HG02571 (cell line): ENCODE data around the gene E2F2.
"Not testable (repeated sequence)": the region's sequence is repeated elsewhere in the genome, so short reads cannot be mapped to it uniquely, and the experiment has no call there.

Source experiments
- ATAC-seq: cut with Tn5 transposase; IDR thresholded peaks from one replicate; pipeline ENCODE4 v1.9.1; 2021; ENCODE audit warnings: mild to moderate bottlenecking, moderate library complexity; ENCODE audit not compliant: unreplicated experiment

The E2F2 gene

GRCh38 chr1:23525558-23526250, 5.3 kb downstream of the E2F2 start:
- no peak for ATAC-seq

GRCh38 chr1:23524716-23525401, 6.2 kb downstream of the E2F2 start:
- no peak for ATAC-seq

- ATAC-seq: no peak
Observed at GRCh38 chr1:23524163-23524562, 6.9 kb downstream of the E2F2 start.

GRCh38 chr1:23522244-23522982, 8.6 kb downstream of the E2F2 start:
- ATAC-seq: no peak

GRCh38 chr1:23521588-23521987, 9.4 kb downstream of the E2F2 start:
- ATAC-seq: no peak

- no peak for ATAC-seq
Observed at GRCh38 chr1:23517581-23517980, 13.5 kb downstream of the E2F2 start.

- no peak for ATAC-seq
Observed at GRCh38 chr1:23515905-23516304, 15.1 kb downstream of the E2F2 start.

GRCh38 chr1:23514111-23514679, 16.8 kb downstream of the E2F2 start:
- no peak for ATAC-seq

- no peak for ATAC-seq
Observed at GRCh38 chr1:23509896-23510295, 21.1 kb downstream of the E2F2 start.

- ATAC-seq: no peak
Observed at GRCh38 chr1:23506376-23507107, 24.5 kb downstream of the E2F2 start.

- no peak for ATAC-seq
Observed at GRCh38 chr1:23505851-23506250, 25.2 kb downstream of the E2F2 start.

GRCh38 chr1:23504156-23504555, 26.9 kb downstream of the E2F2 start:
- not testable (repeated sequence) for ATAC-seq

- no peak for ATAC-seq
Observed at GRCh38 chr1:23502951-23503350, 28.1 kb downstream of the E2F2 start.

GRCh38 chr1:23500466-23500865, 30.6 kb downstream of the E2F2 start:
- no peak for ATAC-seq

- no peak for ATAC-seq
Observed at GRCh38 chr1:23497777-23498439, 33.1 kb downstream of the E2F2 start.

- no peak for ATAC-seq
Observed at GRCh38 chr1:23496490-23497181, 34.4 kb downstream of the E2F2 start.

- ATAC-seq: not testable (repeated sequence)
Observed at GRCh38 chr1:23494836-23495235, 36.2 kb downstream of the E2F2 start.

- ATAC-seq: not testable (repeated sequence)
Observed at GRCh38 chr1:23492776-23493175, 38.3 kb downstream of the E2F2 start.

- ATAC-seq: no peak
Observed at GRCh38 chr1:23492132-23492720, 38.8 kb downstream of the E2F2 start.
